H9 (cell line): ENCODE measurements around the gene MGAT5. TPM values are rescaled to one million over a fixed set of nuclear protein-coding genes. Genes with fewer than 3 reads are reported as not detected.

ENCODE experiments used
- DNase-seq: peaks from one replicate; pipeline ENCODE4 v3.0.0-alpha.2; 2017
- H2AFZ ChIP-seq: one replicate; pipeline ENCODE4 v1.6.1; 2013; ENCODE audit warnings: mild to moderate bottlenecking, low read length, control low read depth, moderate library complexity
- H2AK5ac ChIP-seq: 2 replicates; pipeline ENCODE4 v1.6.1; 2013; ENCODE audit warnings: low read length, control low read depth, mixed read lengths; ENCODE audit not compliant: insufficient read length
- H2BK120ac ChIP-seq: one replicate; pipeline ENCODE4 v1.6.1; 2013; ENCODE audit warnings: low read depth, mild to moderate bottlenecking, low read length, control low read depth, inconsistent platforms; ENCODE audit not compliant: poor library complexity, severe bottlenecking
- H2BK12ac ChIP-seq: 2 replicates; pipeline ENCODE4 v1.6.1; 2013; ENCODE audit warnings: low read length, control low read depth, mixed read lengths, low read depth; ENCODE audit not compliant: insufficient read length
- H2BK15ac ChIP-seq: 2 replicates; pipeline ENCODE4 v1.6.1; 2013; ENCODE audit warnings: low read depth, low read length, control low read depth
- H2BK20ac ChIP-seq: one replicate; pipeline ENCODE4 v1.6.1; 2013; ENCODE audit warnings: low read depth, mild to moderate bottlenecking, low read length, control low read depth, inconsistent platforms; ENCODE audit not compliant: poor library complexity, severe bottlenecking
- H2BK5ac ChIP-seq: 2 replicates; pipeline ENCODE4 v1.6.1; 2013; ENCODE audit warnings: low read length, control low read depth, mixed read lengths; ENCODE audit not compliant: insufficient read length
- H3K14ac ChIP-seq: 2 replicates; pipeline ENCODE4 v1.6.1; 2013; ENCODE audit warnings: low read length, control low read depth; ENCODE audit not compliant: insufficient read depth
- H3K18ac ChIP-seq: 2 replicates; pipeline ENCODE4 v1.6.1; 2013; ENCODE audit warnings: low read depth, mild to moderate bottlenecking, mixed read lengths, low read length, control low read depth; ENCODE audit not compliant: insufficient read length
- H3K23ac ChIP-seq: 2 replicates; pipeline ENCODE4 v1.6.1; 2013; ENCODE audit warnings: low read length, control low read depth, mixed read lengths, low read depth; ENCODE audit not compliant: insufficient read length
- H3K23me2 ChIP-seq: 2 replicates; pipeline ENCODE4 v1.6.1; 2013; ENCODE audit warnings: low read depth, mild to moderate bottlenecking, mixed read lengths, low read length, control low read depth; ENCODE audit not compliant: insufficient read length, poor library complexity, severe bottlenecking
- H3K27ac ChIP-seq: 2 replicates; pipeline ENCODE4 v1.5.1; 2013; ENCODE audit warnings: low read length, control low read depth, mixed read lengths, low read depth; ENCODE audit not compliant: insufficient read length
- H3K27me3 ChIP-seq: 2 replicates; pipeline ENCODE4 v1.6.1; 2013; ENCODE audit warnings: low read length, control low read depth, inconsistent platforms; ENCODE audit not compliant: insufficient read depth
- H3K4ac ChIP-seq: 2 replicates; pipeline ENCODE4 v1.6.1; 2013; ENCODE audit warnings: low read depth, mild to moderate bottlenecking, control low read depth, inconsistent platforms, low read length, moderate library complexity
- H3K4me1 ChIP-seq: 2 replicates; pipeline ENCODE4 v1.6.1; 2013; ENCODE audit warnings: low read length, control low read depth, inconsistent platforms; ENCODE audit not compliant: insufficient read depth
- H3K4me2 ChIP-seq: 2 replicates; pipeline ENCODE4 v1.6.1; 2013; ENCODE audit warnings: low read length, control low read depth, mixed read lengths; ENCODE audit not compliant: insufficient read length, insufficient read depth
- H3K56ac ChIP-seq: 2 replicates; pipeline ENCODE4 v1.6.1; 2013; ENCODE audit warnings: low read depth, mild to moderate bottlenecking, mixed read lengths, low read length, control low read depth; ENCODE audit not compliant: insufficient read length
- H3K79me1 ChIP-seq: 2 replicates; pipeline ENCODE4 v1.6.1; 2013; ENCODE audit warnings: low read depth, mild to moderate bottlenecking, moderate library complexity, low read length, control low read depth, inconsistent platforms; ENCODE audit not compliant: insufficient read depth, poor library complexity, severe bottlenecking
- H3K79me2 ChIP-seq: 2 replicates; pipeline ENCODE4 v1.6.1; 2013; ENCODE audit warnings: low read length, control low read depth, inconsistent platforms; ENCODE audit not compliant: insufficient read depth
- H3K9ac ChIP-seq: 2 replicates; pipeline ENCODE4 v1.6.1; 2013; ENCODE audit warnings: low read length, control low read depth, mixed read lengths; ENCODE audit not compliant: insufficient read length; ENCODE audit errors: extremely low read depth
- H3K9me3 ChIP-seq: one replicate; pipeline ENCODE4 v1.6.1; 2013; ENCODE audit warnings: low read depth, low read length, inconsistent platforms; ENCODE audit not compliant: control insufficient read depth
- H3T11ph ChIP-seq: one replicate; pipeline ENCODE4 v1.6.1; 2013; ENCODE audit warnings: mild to moderate bottlenecking, low read length, control low read depth, inconsistent platforms
- H4K20me1 ChIP-seq: one replicate; pipeline ENCODE4 v1.6.1; 2013; ENCODE audit not compliant: control insufficient read depth, insufficient read length, insufficient read depth
- H4K5ac ChIP-seq: 2 replicates; pipeline ENCODE4 v1.6.1; 2013; ENCODE audit warnings: low read depth, mild to moderate bottlenecking, mixed read lengths, low read length, control low read depth; ENCODE audit not compliant: insufficient read length
- H4K8ac ChIP-seq: replicated peaks from 2 replicates; pipeline ENCODE4 v1.6.1; 2013; ENCODE audit warnings: low read length, control low read depth, mixed read lengths, low read depth; ENCODE audit not compliant: insufficient read length
- H4K91ac ChIP-seq: 2 replicates; pipeline ENCODE4 v1.6.1; 2013; ENCODE audit warnings: low read depth, mild to moderate bottlenecking, moderate library complexity, mixed read lengths, low read length, control low read depth; ENCODE audit not compliant: insufficient read length
- H3K27ac Mint-ChIP-seq, 3 experiments: 2 replicates in 2 of 3; 3 replicates in 1 of 3; pipeline ENCODE4 v1.8.0; 2020 to 2021; ENCODE audit warnings: mixed read lengths in 3 of 3, mild to moderate bottlenecking in 1 of 3, moderate library complexity in 1 of 3
- H3K27me3 Mint-ChIP-seq: 2 replicates; pipeline ENCODE4 v1.8.0; 2021; ENCODE audit warnings: low read depth, mild to moderate bottlenecking, moderate library complexity, mixed read lengths
- H3K36me3 Mint-ChIP-seq, 3 experiments: 2 replicates in 2 of 3; 3 replicates in 1 of 3; pipeline ENCODE4 v1.8.0; 2020 to 2021; ENCODE audit warnings: low read depth in 3 of 3, mixed read lengths in 3 of 3; ENCODE audit not compliant: insufficient read depth in 1 of 3
- H3K4me1 Mint-ChIP-seq, 2 experiments: 2 replicates each; pipeline ENCODE4 v1.8.0; 2020; ENCODE audit warnings: mixed read lengths in 2 of 2
- H3K4me3 Mint-ChIP-seq, 2 experiments: 2 replicates in 1 of 2; 3 replicates in 1 of 2; pipeline ENCODE4 v1.8.0; 2020 to 2021; ENCODE audit warnings: mild to moderate bottlenecking in 2 of 2, mixed read lengths in 2 of 2, moderate library complexity in 1 of 2
- H3K9me3 Mint-ChIP-seq, 2 experiments: 2 replicates in 1 of 2; 3 replicates in 1 of 2; pipeline ENCODE4 v1.8.0; 2020; ENCODE audit warnings: mild to moderate bottlenecking in 2 of 2, mixed read lengths in 2 of 2, moderate library complexity in 1 of 2
- CTCF ChIP-seq: fragments of 200-600 bp; sonication (generic); conservative IDR thresholded peaks from 3 replicates; pipeline ENCODE4 v1.8.0; 2021; ENCODE audit warnings: antibody characterized with exemption, mild to moderate bottlenecking
- WGBS: extraction: QIAGEN DNeasy Blood & Tissue Kit; methylation state at CpG from one replicate; pipeline ENCODE4 v1.1.7; 2013; ENCODE audit warnings: missing lambda C conversion rate, low lambda C conversion rate, mixed read lengths; ENCODE audit not compliant: insufficient read length; ENCODE audit errors: extremely low coverage; 5-methylcytosine and 5-hydroxymethylcytosine counted together
- total RNA-seq: library from RNA; stranded (reverse); gene quantifications from 2 replicates; pipeline ENCODE4 v1.2.1, GENCODE V29; 2021

The MGAT5 gene
- total RNA-seq, 1 experiment from 2014 or later, result 25.7 TPM

- no CpG with 5 or more reads among the region's 5 CpGs for WGBS
- Histone ChIP-seq H4K5ac (no peak overlapping the region), H2AK5ac (no peak overlapping the region), H3K9ac (no peak overlapping the region), H3T11ph (no peak overlapping the region), H2BK120ac (no peak overlapping the region), H4K91ac (no peak overlapping the region), H3K4me2 (no peak overlapping the region), H2BK5ac (no peak overlapping the region), H3K79me2 (no peaks in the 10 kb centered on the region), H4K8ac (no peak overlapping the region), H3K18ac (no peak overlapping the region), H3K14ac (no peak overlapping the region), H3K9me3 (no peaks in the 10 kb centered on the region), H3K27me3 (no peaks in the 10 kb centered on the region), H2BK20ac (no peak overlapping the region), H3K27ac (no peak overlapping the region), H3K4me1 (peaks cover 3% of the 10 kb centered on the region; the same call in 1 of the 2 replicates), H3K23ac (no peak overlapping the region), H3K4ac (no peak overlapping the region), H2BK12ac (no peak overlapping the region), H2AFZ (no peak overlapping the region), H3K56ac (no peak overlapping the region), H3K79me1 (no peaks in the 10 kb centered on the region), H3K23me2 (no peaks in the 10 kb centered on the region), H2BK15ac (no peak overlapping the region), H4K20me1 (no peaks in the 10 kb centered on the region)
- no peak for DNase-seq
- peaks cover 2 to 3% of the 10 kb centered on the region in 2 experiments; a peak in 3 of 5 replicates for H3K9me3 Mint-ChIP-seq
- no peak for TF ChIP-seq CTCF
- no peak overlapping the region for H3K4me3 Mint-ChIP-seq
- H3K36me3 Mint-ChIP-seq, result peaks cover 0 to 4% (median 4%) of the 10 kb centered on the region in 3 experiments; a peak in 3 of 7 replicates
- peaks cover 31 to 34% of the 10 kb centered on the region in 2 experiments for H3K4me1 Mint-ChIP-seq
- no peak overlapping the region for H3K27ac Mint-ChIP-seq
- no peaks in the 10 kb centered on the region for H3K27me3 Mint-ChIP-seq
Measured at GRCh38 chr2:134307334-134307733, 53.5 kb downstream of the MGAT5 start.
